WTC11 (cell line): ENCODE data around the gene SLCO4A1.

Experiments
- TP53 ChIP-seq: sonication (generic); formaldehyde crosslinking; IDR thresholded peaks from 2 replicates; pipeline ENCODE4 v1.8.1; 2023; ENCODE audit warnings: mild to moderate bottlenecking, missing genetic modification reagents
- ZNF317 ChIP-seq: sonication (generic); formaldehyde crosslinking; IDR thresholded peaks from 2 replicates; pipeline ENCODE4 v1.8.1; 2023; ENCODE audit warnings: low read depth, mild to moderate bottlenecking, moderate library complexity, missing genetic modification reagents, borderline replicate concordance
- TF ChIP-seq, protein P1 (sequence below): sonication (generic); formaldehyde crosslinking; conservative IDR thresholded peaks from 2 replicates; pipeline ENCODE4 v1.8.1; 2022; ENCODE audit warnings: mild to moderate bottlenecking, missing genetic modification reagents
- TF ChIP-seq, protein P2 (sequence below): sonication (generic); formaldehyde crosslinking; IDR thresholded peaks from 2 replicates; pipeline ENCODE4 v1.8.1; 2022; ENCODE audit warnings: missing genetic modification reagents, borderline replicate concordance

DNA sequence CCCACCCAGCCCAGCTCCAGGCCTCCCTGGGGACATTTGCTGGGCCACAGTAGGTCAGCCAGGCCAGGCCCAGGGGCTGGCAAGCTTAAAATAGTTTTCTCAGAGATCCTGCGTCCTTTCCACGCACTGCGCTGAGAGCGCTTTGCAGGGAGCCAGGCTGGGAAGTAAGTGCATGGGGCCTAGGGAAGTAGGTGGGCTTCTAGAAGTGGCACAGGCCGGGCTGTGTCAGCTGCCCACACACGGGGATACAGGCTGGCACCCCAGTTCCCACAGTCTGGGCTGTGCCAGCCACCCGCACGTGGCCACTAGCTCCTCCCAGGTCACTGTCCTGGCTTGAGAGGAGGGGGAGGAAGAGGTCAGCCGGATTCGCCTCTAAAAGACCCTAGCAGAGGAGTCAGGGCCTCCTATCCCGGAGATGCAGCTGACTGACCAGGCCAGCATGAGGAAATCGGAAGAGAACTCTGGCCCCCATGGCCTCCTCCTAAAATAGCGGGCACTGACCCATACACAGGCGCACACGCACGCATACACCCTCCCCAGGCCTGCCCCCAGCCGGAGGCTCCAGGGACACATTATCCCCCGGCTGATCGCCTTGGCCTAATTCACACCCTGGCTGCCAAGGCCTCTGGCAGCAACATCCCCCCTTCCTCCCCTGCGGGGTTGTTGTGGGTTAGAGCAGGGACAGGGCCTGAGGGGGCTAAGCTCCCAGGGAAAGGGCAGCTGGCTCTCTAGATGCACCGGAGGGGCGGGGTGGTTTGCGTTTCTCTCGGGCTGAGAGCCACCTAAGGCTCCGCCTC is 5.4 kb downstream of the SLCO4A1 start:
- TF ChIP-seq, protein P1, sequence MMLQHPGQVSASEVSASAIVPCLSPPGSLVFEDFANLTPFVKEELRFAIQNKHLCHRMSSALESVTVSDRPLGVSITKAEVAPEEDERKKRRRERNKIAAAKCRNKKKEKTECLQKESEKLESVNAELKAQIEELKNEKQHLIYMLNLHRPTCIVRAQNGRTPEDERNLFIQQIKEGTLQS, result no peak
- TF ChIP-seq TP53 (CRISPR knock-in tag) (no peak), ZNF317 (CRISPR knock-in tag) (no peak)
- TF ChIP-seq, protein P2, sequence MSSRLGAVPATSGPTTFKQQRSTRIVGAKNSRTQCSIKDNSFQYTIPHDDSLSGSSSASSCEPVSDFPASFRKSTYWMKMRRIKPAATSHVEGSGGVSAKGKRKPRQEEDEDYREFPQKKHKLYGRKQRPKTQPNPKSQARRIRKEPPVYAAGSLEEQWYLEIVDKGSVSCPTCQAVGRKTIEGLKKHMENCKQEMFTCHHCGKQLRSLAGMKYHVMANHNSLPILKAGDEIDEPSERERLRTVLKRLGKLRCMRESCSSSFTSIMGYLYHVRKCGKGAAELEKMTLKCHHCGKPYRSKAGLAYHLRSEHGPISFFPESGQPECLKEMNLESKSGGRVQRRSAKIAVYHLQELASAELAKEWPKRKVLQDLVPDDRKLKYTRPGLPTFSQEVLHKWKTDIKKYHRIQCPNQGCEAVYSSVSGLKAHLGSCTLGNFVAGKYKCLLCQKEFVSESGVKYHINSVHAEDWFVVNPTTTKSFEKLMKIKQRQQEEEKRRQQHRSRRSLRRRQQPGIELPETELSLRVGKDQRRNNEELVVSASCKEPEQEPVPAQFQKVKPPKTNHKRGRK (CRISPR knock-in tag), result no peak
